Activated CD8-positive, alpha-beta memory T cell treated with anti-CD3 and anti-CD28 coated beads, Interleukin-2, amount 50 U/mL, for 48 hours (primary cell): ENCODE data around the gene GRID2.
"Not testable (repeated sequence)": the region's sequence is repeated elsewhere in the genome, so short reads cannot be mapped to it uniquely, and the experiment has no call there.

ENCODE experiments used
- DNase-seq: peaks from one replicate; pipeline ENCODE4 v3.0.0-alpha.2; 2020

GRID2 gene

DNA sequence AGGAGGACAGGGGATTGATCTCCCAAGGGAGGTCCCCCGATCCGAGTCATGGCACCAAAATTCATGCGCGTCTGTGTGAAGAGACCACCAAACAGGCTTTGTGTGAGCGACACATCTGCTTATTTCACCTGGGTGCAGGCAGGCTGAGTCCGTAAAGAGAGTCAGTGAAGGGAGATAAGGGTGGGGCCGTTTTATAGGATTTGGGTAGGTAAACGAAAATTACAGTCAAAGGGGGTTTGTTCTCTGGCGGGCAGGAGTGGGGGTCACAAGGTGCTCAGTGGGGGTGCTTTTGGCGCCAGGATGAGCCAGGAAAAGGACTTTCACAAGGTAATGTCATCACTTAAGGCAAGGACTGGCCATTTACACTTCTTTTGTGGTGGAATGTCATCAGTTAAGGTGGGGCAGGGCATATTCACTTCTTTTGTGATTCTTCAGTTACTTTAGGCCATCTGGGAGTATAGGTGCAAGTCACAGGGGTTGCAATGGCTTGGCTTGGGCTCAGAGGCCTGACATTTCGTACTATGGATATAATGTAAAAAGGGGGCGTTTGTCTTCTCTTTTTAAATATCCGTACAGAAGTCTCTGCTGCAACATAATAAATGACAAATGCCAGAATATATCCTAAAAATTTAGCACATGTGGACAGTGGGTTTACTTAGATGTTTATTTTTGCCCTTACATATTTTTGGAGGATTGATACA is 140.5 kb downstream of the GRID2 start:
- DNase-seq: not testable (repeated sequence)

DNA sequence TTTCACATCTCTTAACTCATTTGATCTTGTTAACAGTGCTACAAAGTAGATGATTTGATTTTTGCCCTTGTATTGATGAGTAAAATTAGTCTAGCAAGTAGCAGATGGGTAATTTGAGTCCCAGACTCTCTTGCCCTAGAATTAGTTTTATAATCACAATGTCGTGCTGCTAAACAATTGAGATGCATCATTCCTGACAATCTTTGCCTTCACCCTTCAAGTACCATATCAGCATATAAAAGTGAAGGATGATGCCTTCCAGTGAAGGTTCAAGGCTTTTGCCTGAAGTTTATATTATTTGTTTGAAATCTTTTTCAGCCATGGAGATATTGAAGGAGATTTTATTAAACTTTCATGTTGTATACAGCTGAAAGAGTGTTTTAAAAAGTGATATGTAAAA is 141.4 kb downstream of the GRID2 start:
- DNase-seq: no peak

DNA sequence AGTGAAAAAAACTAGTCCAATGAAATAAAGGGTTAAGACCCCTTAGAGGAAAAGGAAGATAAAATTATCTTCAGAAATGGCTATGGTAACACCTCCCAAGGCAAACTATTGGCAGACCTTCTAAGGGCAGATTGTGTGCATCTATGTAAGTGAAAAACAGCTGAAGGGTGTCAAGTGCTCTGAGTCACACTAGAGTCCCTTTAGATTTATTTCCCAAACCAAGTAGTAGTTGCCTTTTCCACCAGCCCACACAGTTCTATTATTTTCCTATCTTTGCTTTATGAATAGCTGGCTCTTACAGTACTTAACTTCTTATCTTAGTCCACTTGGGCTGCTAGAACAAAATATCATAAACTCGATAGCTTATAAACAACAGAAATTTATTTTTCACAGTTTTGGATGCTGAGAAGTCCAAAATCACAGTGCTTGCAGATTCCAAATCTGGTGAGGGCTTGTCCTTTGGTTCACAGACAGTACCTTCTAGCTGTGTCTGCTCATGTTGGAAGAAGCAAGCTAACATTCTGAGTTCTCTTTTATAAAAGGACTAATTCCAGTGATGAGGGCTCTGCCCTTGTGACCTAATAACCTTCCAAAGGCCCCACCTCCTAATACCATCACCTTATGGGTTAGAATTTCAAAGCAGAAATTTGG is 143.6 kb downstream of the GRID2 start:
- DNase-seq: no peak

GRCh38 chr4:92448176-92448575 is 144.4 kb downstream of the GRID2 start:
- DNase-seq: not testable (repeated sequence)

GRCh38 chr4:92450694-92451093 is 146.9 kb downstream of the GRID2 start:
- no peak for DNase-seq

DNA sequence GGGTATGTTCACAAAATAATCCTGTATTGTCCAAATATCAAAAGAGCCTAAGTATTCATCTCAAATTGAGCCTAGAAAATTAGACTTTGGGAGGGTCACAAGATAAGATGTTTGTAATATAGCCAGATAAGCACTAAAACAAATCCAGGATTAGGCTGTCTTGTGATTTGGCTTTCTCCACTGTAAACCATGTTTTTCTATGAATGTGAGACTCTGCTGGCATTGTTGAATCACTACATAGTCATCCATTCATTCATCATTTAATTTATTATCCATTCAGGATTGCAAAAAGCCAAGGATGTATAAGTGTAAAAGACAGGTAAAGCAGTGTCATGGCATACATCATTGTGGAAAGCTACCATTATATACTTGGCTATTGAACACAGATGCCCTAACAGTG is 148.0 kb downstream of the GRID2 start:
- no peak for DNase-seq

- DNase-seq: not testable (repeated sequence)
Measured at GRCh38 chr4:92452383-92452782, 148.6 kb downstream of the GRID2 start.

GRCh38 chr4:92455329-92455839 is 151.6 kb downstream of the GRID2 start:
- no peak for DNase-seq

DNA sequence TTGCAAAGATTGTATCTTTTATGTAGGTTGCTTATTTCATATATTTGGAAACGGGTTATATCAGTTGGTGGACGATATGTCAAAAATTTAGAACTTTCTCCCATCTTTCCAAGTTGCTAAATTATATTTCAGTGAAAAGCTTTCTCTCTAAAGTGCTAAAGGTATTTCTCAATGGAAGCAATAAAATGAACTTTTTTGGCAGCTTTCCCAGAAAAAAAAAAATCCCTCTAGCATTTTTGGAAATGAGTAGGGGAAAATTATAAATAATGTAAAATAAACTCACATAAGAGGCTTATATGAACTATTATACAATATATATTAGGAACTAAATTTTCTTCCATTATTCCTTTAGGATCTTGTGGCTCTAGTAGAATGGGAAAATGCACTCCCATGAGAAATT is 152.2 kb downstream of the GRID2 start:
- no peak for DNase-seq

DNA sequence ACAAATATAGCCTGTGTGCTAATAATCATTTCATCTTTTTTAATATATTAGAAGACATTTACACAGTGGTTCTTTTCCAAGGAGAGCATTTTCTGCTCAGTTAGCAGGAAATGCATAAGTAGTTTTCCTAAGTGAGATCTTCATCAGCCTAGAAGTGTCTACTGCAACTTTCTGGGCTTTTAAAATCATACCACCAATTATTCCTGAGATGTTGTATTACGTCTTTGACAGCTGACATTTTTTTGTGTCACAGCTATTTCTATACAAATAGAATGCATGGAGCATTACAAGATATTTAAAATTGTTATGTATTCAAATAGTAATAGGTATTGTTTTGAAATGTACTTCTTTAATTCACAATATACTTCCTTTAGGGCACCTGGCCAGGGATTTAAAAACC is 158.0 kb downstream of the GRID2 start:
- DNase-seq: no peak

DNA sequence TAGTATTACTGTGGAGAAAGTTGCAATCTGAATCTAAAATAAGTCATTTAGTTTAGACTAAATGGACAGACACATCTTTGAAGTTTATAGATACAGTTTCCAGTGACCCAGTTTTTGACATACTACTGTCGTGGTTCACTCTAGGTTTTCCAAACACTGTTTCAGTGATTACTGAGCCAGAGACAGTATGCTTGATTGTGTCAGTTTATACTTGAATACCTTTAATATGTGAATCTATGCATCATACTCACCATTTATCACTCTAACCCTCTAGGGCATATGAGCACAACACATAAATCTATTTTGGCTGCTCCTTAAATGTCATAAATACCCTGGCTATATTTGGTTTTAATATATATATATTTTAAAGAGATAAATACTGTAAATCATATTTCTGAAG is 173.5 kb downstream of the GRID2 start:
- no peak for DNase-seq

DNA sequence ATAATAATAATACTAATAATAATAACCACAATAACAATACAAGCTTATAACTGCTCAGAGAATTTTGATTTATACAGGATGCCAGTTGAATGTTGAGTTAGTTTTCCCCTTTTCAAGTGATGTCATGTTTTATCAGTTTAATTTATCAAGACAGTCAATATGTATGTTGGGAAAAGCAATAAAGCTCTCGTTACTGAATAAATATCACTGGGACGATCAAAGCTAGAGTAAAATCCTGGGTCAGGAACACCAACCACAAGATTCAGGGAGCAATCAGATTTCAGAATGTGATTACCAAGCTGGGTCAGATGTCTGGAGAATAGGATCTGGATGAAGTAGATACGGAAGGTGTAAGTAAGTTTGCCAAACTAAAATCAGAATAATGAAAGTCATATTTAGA is 179.6 kb downstream of the GRID2 start:
- DNase-seq: no peak

DNA sequence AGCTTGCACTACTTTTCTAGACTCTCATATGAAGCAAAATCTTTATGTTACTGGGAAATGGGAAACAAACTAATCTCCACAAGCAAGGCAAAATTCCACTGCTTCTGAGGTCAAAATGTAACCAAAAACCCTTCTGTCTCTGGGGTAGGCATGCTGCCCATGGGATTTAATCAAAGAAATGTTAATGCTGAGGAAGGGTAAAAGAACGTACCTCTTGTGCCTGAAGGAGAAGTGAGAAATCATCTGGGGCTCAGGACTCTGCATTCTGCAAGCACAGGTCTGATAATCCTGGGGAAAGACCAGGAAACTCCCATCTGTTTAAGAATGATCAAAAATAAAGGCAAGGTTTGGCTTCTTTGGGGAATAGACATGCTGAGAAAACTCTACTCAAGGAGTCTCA is 184.7 kb downstream of the GRID2 start:
- no peak for DNase-seq

GRCh38 chr4:92497141-92497540 is 193.4 kb downstream of the GRID2 start:
- DNase-seq: no peak

GRCh38 chr4:92501456-92501855 is 197.7 kb downstream of the GRID2 start:
- no peak for DNase-seq

GRCh38 chr4:92506933-92507332 is 203.2 kb downstream of the GRID2 start:
- no peak for DNase-seq

GRCh38 chr4:92514627-92515026 is 210.9 kb downstream of the GRID2 start:
- no peak for DNase-seq

DNA sequence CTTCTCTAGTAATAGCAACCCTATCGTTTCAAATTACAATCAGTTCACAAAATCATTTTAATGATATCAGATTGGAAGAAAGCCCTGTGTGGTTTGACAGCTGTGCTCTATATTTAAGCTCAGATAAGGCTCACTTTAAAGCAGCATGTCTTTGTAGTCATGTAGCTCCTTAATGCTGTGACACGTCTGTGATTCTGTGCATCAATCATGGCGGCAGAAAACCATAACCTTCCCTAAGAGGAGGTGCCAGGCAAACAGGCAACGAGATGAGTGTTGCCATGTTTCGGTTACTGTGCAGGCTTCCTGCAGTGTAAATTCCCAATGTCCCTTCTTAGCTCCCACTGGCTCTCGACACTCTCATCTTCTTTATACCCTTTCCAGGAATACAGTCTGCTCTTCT is 212.7 kb downstream of the GRID2 start:
- no peak for DNase-seq

DNA sequence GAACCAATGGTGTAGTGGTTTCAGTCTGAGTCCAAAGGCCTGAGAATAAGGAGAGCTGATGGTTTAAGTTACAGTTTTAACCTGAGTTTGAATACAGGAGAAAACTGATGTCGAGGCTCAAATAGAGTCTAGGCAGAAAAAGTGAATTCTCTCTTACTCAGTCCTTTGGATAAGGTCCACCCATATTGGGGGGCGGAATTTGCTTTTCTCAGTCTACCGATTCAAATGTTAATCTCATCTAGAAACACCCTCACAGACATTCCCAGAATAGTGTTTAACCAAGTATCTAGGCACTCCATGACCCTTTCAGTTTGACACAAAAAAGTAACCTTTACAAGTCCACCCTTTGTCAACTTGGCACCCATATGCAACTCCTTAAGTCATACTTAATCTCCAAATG is 216.0 kb downstream of the GRID2 start:
- DNase-seq: no peak

DNA sequence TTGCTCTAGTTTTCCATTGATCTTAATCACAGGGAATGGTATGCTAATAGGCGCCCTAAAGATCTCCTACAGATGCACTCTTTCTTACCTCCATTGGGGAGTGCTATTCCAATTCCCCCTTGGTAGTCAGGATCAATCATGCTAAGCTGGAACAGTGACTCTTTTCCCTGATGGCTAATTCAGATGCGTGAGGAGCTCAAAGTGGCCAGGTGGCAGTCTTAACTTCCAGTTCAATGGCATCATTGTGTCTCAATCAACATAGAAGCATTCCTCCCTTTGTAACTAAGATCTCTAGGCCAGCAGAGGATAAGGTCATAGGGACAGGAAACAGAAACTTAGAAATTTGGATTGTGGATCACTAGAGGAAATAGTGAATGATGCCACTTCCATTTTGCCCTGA is 216.8 kb downstream of the GRID2 start:
- DNase-seq: no peak

- no peak for DNase-seq
Measured at GRCh38 chr4:92521941-92522340, 218.2 kb downstream of the GRID2 start.

GRCh38 chr4:92522356-92522755 is 218.6 kb downstream of the GRID2 start:
- DNase-seq: no peak

GRCh38 chr4:92524131-92524530 is 220.4 kb downstream of the GRID2 start:
- DNase-seq: no peak

DNA sequence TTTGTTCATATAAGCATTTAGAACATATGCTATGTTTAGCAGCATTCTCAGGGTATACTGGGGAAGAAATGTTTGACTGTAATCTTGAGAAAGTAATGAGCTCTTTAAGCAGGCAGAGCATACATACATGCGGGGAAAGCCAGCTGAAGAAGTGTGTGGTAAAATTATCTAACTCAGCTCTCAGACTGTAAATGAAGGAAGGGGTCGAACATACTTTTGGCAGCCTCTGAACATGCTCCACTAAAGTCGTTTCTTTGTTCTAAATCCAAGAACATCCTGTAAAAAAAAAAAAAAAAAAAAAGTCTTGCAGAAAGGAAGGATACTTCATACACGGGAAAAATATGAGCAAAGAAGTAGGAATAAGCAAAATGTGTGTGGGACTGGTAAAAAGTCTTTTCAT is 224.8 kb downstream of the GRID2 start:
- DNase-seq: no peak

- DNase-seq: no peak
Measured at GRCh38 chr4:92529510-92529909, 225.7 kb downstream of the GRID2 start.
